NK-92 (cell line): ENCODE measurements around the gene POU2AF2.
"Not testable (repeated sequence)": the region's sequence is repeated elsewhere in the genome, so short reads cannot be mapped to it uniquely, and the experiment has no call there.

Experiments used
- DNase-seq: peaks from one replicate; lab custom pipeline; 2025; ENCODE audit not compliant: unreplicated experiment; lab: John Stamatoyannopoulos, UW

The POU2AF2 gene

DNA sequence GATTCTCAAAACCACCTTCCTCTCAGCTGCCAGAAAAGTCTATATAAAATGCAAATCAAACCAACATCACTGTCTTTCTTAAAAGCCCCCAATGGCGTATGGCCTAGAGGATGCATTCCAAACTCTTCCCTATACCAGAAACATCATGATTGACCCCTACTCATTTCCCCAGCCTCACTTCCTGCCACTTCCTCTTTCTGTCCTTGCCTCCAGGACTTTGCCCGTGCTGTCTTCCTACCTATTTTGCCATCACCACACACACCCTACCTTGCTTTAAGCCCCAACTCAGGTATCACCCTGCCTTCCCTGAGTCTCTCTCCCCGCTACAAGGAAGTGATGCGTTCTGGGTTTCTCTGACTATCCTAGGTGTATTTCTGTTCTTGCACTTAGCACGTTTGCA is 8.1 kb downstream of the POU2AF2 start:
- no peak for DNase-seq

DNA sequence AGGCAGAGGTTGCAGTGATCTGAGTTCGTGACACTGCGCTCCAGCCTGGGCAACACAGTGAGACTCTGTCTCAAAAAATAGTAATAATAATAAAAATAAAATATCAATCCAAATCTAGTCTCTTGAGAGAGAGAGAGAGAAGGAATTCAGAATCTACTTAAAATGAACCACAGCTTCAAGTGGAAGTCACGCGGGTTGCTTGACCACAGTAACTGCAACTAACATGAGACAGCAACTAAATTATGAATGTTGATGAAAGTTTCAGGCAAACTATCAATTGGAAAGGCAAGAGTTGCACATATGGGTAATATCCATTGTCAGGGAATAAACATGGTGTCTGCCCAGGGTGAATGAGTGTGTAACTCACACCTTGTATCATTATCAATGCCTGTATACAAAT is 12.5 kb downstream of the POU2AF2 start:
- DNase-seq = no peak

DNA sequence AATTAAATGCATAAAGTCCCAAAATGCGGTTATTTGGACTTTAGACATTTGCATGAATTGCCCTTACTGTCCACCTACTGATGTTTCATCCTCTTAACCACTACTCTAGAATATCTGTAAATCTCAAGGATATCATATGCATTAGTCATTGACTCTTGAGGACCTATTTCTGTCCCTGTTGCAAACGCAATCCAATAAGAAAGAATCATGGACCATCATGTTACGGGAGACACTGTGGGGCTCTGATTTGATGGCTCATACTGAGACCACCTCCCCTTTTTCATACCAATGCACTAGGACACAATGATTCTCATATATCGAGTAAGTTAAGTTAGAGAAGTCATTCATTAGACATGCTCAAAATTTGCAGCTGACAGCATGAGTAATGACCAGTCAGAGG is 14.4 kb downstream of the POU2AF2 start:
- DNase-seq = no peak

DNA sequence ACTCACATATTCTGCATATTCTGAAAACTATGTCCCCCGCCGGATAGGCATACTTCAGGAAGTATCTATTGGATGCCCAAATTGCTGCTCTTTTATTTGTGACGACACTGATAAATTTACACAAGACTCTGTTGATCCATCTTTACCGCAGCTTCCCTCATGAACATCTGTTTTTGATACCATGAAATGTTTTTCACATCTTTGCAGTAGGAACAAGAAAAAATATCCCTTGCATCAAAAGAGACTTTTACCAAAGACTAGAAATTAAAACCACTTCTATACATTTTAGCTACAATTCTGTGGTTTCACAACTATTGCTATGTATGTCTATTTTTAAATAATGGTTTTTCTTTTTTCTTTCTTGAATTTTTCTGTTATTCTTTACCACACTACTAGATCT is 15.3 kb downstream of the POU2AF2 start:
- no peak for DNase-seq

DNA sequence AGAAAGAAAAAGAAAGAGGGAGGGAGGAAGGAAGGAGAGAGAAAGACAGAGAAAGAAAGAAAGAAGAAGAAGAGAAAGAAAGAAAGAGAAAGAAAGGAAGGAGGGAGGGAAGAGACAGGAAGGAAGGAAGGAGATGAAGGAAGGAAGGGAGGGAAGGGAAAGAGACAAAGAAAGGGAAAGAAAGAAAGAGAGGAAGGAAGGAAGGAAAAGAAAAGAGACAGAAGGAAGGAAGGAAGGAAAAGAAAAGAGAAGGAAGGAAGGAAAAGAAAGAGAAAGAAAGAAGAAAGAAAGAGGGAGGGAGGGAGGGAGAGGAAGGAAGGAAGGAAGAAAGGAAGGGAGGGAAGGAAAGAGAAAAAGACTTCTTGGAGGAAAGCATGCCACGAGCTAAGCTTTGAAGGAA is 19.1 kb downstream of the POU2AF2 start:
- no peak for DNase-seq

DNA sequence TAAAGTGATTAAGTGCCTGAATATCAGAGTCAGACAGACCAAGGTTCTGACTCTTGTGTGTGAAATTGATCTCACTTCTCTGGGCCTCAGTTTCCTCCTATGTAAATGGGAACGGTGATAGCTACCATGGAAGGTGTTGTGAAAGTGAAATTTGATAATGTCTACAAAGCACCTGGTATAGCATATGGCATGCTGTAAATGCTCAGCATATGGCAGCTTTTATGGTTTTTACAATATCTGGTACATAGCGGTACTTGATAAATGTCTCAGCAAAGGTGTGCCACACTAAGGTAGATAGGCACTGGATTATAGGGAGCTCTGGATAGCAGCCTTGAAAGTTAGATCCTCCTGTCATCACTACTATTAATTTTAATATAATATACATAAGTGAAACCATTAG is 19.9 kb downstream of the POU2AF2 start:
- no peak for DNase-seq

DNA sequence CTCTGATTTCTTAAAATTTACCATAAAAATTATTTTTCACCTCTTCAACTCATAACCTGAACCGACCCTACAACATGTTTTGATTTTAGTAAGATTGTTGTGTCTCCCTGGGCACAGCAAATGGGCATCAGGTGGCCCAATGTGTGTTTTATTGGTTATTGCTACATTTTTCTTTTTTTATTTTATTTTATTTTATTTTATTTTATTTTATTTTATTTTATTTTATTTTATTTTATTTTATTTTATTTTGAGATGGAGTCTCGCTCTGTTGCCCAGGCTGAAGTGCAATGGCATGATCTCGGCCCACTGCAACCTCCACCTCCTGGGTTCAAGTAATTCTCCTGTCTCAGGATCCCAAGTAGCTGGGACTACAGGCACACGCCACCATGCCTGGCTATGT is 22.8 kb downstream of the POU2AF2 start:
- DNase-seq = not testable (repeated sequence)

DNA sequence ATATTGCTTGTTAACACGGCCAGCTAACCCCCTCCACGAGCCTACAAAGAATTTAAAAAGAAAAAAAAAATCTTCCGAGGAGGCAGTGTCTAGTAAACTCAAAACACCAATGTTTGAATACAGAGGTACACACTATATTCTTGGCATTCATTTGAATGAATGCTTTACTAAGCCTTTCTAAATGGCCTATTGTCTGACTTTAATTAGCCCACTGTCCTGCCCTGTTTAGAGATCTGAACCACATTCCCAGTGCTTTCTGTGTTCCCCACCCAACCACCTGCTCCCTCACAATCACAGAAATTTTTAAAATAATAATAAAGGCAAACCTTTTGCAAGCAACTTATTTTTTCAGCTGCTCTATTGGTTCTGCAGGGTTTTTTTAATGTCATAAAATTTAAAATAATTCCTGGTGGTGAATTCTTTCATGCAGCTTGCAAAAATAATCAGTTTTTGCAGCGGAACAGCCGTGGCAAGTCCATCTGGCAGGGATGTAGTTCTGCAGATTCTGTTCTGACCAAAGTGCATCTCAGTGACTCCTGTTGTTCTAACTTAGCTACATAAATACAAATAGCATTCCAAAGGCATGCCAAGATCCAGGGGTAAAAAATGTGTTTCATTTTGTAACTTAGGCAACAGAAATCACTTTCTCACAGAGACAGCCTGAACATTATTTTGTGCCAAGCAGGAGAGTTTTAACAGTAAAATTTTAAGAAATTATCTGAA is 23.8 kb downstream of the POU2AF2 start:
- no peak for DNase-seq

DNA sequence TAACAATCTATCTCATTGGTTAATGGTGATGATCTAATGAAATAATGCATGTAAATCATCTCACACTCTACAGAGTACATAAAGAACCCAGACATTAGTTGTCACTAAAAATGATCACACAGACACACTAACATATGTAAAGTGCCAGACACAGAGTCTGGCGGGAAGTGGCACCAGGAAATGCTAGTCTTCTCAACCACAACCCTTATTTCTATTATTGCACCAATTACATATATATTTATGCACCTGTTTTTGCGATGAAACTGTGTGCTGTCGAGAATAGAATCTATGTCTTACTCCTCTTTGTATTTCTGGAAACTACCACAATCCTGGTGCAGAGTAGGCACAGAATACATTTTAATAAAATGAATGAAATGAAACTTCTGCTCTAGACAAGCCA is 26.9 kb downstream of the POU2AF2 start:
- DNase-seq = no peak

DNA sequence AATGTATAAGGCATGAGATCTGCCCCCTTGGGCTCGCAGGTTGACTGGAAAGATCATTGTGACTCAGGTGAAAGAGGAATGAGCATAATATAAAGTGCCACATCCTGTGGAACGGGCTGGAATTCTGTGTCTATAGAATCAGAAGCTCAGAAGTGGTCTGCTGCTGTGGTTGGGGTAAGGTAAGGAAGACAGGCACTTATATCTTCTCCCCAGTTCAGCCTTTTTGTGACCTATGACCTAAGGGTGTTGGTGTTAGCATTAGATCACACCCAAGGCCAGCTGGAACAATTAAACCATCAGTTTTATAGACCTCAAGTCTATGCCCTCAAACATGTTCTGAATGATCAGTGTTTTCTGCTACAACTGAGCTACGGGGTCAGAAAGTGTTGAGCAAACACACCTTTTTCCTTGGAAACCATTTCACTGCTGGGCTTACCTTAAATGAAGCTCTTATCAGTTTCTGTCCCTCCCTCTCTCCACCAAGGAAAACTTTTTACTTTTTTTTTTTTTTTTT is 37.1 kb downstream of the POU2AF2 start:
- DNase-seq = no peak

DNA sequence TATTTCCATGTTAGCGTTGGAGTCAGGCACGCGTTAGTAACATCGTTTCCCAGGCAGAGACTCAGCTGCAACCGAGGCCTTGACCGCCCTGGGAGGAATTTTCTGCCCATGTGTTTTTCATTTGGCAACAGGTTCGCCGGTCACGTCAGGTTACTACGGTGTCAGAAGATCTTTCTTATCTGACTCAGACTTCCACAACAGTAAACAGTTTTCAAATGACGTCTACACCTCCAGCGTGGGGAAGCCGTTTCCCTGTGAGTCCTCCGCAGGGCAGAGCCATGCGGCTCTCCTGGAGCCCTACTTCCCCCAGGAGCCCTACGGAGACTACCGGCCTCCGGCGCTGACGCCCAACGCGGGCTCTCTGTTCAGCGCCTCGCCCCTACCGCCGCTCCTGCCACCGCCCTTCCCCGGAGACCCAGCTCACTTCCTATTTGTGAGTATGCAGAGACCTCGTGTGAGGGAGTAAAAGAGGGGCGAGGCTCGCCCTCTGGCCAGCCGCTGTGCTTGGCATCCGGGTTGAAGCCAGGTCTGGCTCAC is 38.5 kb downstream of the POU2AF2 start:
- no peak for DNase-seq

DNA sequence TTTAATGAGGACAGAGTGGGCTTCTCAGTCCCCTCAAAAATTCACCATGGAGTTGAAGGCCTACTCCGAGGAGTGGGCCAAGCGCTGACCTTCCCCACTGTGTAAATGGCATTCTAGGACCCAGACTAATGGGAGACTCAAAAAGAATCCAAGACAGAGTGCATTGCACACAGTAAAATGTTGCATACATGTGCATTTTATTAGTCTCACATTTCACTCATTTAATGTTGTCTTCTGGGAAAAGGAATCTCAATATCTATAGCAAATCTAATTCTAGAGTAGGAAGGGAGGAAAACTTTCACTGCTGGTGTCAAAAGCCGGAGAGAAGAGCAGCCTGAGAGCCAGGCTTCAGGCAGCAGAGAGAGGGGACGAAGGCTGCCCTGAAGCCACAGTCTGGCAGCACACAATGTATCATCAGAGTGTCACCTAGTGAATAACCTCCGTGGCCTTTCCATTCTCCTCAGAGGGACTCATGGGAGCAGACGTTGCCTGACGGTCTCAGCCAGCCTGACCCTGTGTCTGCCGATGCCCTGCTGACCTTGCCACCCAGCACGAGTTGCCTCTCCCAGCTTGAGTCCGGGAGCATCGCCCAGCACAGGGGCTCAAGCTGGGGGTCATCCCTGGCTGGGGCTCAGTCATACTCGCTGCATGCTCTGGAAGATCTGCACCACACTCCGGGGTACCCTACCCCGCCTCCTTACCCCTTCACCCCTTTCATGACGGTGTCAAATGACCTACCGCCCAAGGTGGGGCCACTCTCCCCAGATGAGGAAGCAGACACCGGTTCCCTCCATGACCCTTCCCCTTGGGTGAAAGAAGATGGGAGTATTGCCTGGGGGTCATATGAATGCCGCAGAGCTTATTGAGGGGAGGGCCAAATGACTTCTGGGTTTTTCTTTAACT is 39.9 kb downstream of the POU2AF2 start:
- DNase-seq = no peak

DNA sequence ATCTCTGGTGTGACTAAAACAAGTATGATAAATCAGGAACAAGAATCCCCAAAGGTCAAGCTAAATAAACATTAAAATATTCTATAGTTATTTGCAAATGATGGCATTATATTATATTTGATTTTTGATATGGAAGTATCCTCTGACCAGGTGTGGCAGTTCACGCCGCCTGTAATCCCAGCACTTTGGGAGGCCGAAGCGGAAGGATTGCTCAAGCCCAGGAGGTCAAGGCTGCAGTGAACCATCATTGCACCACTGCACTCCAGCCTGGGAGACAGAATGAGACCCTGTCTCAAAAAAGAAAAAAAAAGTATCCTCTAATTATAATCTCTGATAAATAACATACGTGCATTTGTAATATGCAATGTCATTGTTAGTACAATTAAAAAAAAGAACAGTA is 46.2 kb downstream of the POU2AF2 start:
- DNase-seq = no peak

DNA sequence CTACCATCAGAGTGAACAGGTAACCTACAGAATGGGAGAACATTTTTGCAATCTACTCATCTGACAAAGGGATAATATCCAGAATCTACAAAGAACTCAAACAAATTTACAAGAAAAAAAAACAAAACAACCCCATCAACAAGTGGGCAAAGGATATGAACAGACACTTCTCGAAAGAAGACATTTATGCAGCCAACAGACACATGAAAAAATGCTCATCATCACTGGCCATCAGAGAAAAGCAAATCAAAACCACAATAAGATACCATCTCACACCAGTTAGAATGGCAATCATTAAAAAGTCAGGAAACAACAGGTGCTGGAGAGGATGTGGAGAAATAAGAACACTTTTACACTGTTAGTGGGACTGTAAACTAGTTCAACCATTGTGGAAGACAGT is 46.9 kb downstream of the POU2AF2 start:
- DNase-seq = not testable (repeated sequence)

DNA sequence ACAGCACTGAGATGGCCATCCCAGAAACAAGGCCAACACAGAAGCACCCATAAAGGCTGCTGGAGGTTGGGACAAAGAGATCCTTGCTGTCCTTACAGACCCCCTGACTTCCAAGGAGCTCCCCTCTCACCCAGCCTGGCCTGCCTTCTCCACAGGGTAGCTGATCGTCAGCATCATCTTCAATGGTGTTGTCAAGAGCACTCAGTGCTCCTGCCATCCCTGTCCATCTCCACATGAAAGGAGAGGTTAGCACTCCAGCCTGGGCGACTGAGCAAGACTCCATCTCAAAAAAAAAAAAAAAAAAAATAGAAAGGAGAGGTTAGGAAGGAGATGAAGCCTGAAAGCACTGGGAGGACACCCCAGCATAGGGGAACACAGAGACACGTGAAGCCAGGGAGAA is 50.7 kb downstream of the POU2AF2 start:
- DNase-seq = no peak

DNA sequence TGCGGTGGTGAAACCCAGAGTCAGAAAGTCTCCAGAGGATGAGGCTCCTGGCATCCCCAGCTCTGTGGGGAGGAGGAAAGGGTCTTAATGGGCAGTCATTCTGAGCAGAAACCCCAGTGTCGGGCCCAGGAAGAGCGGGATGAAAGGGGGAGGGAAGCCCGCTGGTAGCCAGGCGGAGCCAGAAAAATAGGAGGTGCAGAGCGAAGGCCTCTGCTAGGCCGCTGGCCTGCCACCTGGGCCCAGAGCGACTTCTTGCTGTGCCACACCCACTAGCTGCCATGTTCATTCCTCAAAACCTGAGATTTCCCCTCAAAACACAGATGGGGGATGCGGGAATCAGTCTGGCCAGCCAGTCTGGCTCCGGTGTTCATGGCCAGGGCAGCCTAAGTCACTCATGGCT is 52.2 kb downstream of the POU2AF2 start:
- DNase-seq = no peak

DNA sequence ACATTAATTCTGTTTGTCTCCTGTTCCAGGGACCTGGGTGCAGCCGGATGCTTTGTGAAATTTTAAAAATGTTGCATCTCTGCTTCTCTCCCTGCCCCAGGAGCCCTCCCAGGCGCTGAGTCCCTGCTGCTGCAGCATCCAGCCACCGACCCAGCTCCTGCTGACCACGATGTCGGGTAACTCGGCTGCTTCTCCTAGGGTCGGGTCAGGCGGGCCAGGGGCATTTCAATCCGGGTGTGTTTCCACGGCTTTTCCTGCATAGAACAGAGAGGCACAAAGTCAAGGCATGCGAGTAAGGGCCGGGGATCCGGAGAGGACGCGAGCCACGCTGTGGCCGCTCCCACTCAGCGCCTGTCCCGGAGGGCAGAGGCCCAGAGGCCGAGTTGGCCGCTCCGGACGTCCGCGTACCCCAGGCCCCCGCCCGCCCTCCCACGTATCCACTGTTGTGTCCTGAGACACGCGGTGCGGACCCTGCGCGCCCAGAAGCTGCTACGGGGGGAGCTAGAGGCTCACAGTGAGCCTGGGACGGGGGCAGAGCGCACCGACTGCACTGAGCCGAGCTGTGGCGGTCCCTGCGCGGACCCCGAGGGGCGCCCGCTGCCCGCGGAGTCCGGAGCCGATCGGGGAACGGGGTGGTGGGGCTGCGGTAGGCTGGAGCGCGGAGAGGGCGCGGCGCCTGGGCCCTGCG is 53.0 kb downstream of the POU2AF2 start, which contains the start of gene POU2AF3:
POU2AF3 (plus strand) TSS at position 134 of the 688 bp plus-strand sequence; CDS start at position 170, 36 bp downstream.
- DNase-seq = no peak

DNA sequence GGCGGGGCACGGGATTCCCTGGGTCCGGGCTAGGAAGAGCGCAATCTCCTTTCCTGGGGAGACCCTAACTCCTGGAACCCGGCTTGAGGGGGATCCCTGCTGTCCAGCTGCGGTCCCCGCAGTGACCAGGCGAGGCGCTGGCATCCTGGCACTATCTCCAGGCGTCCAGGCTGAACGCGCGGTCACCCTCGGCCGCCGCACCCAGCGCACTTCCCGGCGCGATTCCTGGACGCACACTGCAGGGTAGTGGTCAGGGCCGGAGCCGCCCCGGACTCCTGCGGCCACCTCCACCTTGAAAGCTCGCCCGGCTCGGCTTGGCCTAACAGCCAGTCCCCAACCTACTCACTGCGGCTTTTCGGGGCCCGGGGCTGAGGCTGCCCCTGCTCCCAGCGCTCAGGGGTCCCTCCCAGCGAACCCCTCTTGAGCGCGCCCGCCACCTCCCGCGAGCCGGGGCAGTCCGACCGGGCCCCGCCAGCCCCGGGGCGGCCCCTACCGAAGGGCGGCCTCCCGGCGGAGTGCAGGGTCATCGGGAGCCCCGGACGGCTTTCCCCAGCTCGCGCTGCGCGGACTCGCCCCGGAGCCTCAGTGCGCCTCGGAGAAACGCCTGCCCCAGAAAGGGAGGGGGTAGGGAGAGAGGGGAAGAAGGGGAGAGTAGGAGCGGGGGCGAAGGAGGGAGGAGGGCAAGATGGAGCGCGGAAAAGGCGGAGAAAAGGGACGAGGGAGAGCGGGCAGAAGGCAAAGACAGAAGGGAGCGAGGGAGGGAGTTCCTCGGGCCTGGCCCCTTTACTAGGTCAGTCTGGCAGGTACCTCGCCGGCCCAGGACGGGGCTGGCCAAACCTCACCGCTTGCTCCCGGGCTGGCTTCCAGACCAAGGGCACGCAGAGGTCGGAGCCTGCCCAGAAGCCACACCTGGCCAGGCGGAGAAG is 53.8 kb downstream of the POU2AF2 start:
- no peak for DNase-seq

DNA sequence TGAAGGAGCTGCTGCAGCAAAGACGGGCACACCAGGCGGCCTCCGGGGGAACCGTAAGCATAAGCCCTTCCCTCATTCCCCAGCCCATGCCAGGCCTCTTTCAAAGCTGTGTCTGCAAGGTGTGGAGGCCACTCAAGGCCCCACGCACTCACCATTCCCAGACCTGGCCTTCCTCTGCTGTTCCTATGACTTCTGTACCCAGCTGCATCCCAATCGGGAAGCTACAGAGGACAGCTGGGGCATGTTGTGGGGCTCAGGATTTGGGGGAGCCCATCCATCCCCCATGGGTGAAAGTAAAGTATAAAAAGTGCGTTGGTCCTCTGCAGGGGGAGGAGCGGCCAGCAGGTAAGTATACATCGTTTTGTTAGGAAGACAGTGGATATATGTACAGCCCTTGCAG is 55.0 kb downstream of the POU2AF2 start:
- no peak for DNase-seq
